H1 (cell line): ENCODE measurements around the gene TBX15. TPM values are rescaled to one million over a fixed set of nuclear protein-coding genes. Genes with fewer than 3 reads are reported as not detected.

Experiments
- CTCF ChIA-PET: fragments of 300-600 bp; sonication (Branson Sonifier 250); formaldehyde crosslinking; loops from one replicate; lab custom pipeline; 2021; ENCODE audit not compliant: partially characterized antibody; lab: Charles Lee
- POLR2A ChIA-PET: fragments of 300-600 bp; sonication (Branson Sonifier 250); formaldehyde crosslinking; loops from one replicate; lab custom pipeline; 2021; ENCODE audit warnings: inconsistent platforms; ENCODE audit not compliant: partially characterized antibody; lab: Charles Lee
- DNase-seq, 2 experiments: peaks; one replicate each; pipeline versions ENCODE4 v3.0.0 to v3.0.0-alpha.2; 2010 to 2022; ENCODE audit warnings: low spot score in 2 of 2, low read depth in 1 of 2, mixed read lengths in 1 of 2
- FAIRE-seq: peaks from 2 replicates; lab custom pipeline; 2011; peaks lifted over from hg19 to GRCh38; lab: Jason Lieb, UNC
- H2AFZ ChIP-seq: 2 replicates; pipeline ENCODE4 v1.8.1; 2012; ENCODE audit warnings: low read length, inconsistent platforms
- H2AK5ac ChIP-seq: 2 replicates; pipeline ENCODE4 v1.6.1; 2013; ENCODE audit warnings: low read depth, low read length
- H2BK120ac ChIP-seq: replicated peaks from 2 replicates; pipeline ENCODE3; 2013; ENCODE audit warnings: low read depth, low read length, inconsistent platforms
- H2BK12ac ChIP-seq: 2 replicates; pipeline ENCODE4 v1.6.1; 2013; ENCODE audit warnings: low read depth, low read length
- H2BK15ac ChIP-seq: 2 replicates; pipeline ENCODE4 v1.6.1; 2013; ENCODE audit warnings: low read length
- H2BK20ac ChIP-seq: 2 replicates; pipeline ENCODE4 v1.6.1; 2013; ENCODE audit warnings: low read length
- H2BK5ac ChIP-seq: 2 replicates; pipeline ENCODE4 v1.6.1; 2013; ENCODE audit warnings: low read depth, low read length
- H3K14ac ChIP-seq: 2 replicates; pipeline ENCODE4 v1.6.1; 2013; ENCODE audit warnings: inconsistent platforms; ENCODE audit not compliant: insufficient read length
- H3K18ac ChIP-seq: 2 replicates; pipeline ENCODE4 v1.6.1; 2013; ENCODE audit warnings: low read length; ENCODE audit errors: extremely low read depth
- H3K23ac ChIP-seq: 2 replicates; pipeline ENCODE4 v1.6.1; 2013; ENCODE audit warnings: inconsistent platforms; ENCODE audit not compliant: insufficient read length
- H3K23me2 ChIP-seq: 2 replicates; pipeline ENCODE4 v1.6.1; 2013; ENCODE audit warnings: low read depth, low read length
- H3K27ac ChIP-seq: 2 replicates; pipeline ENCODE4 v1.6.1; 2011; ENCODE audit warnings: low read depth, low read length, inconsistent platforms
- H3K27me3 ChIP-seq, 4 experiments: replicated peaks in 1 of 4; 1 replicate in 1 of 4; 2 replicates in 3 of 4; pipeline versions ENCODE4 v1.6.1 to v1.8.1; 2011 to 2013; ENCODE audit warnings: low read length in 3 of 4, mild to moderate bottlenecking in 3 of 4, inconsistent platforms in 2 of 4, mixed read lengths in 2 of 4, moderate library complexity in 1 of 4; ENCODE audit not compliant: control insufficient read depth in 3 of 4, insufficient read depth in 3 of 4; ENCODE audit errors: extremely low read depth in 1 of 4
- H3K36me3 ChIP-seq, 4 experiments: 2 replicates each; pipeline versions ENCODE4 v1.6.1 to v1.8.1; 2011 to 2013; ENCODE audit warnings: mild to moderate bottlenecking in 4 of 4, low read length in 3 of 4, moderate library complexity in 2 of 4, control low read depth in 1 of 4, inconsistent platforms in 1 of 4; ENCODE audit not compliant: insufficient read depth in 4 of 4, control insufficient read depth in 2 of 4
- H3K4ac ChIP-seq: replicated peaks from 2 replicates; pipeline ENCODE3; 2013; ENCODE audit warnings: low read length, low read depth, mixed read lengths, inconsistent platforms; ENCODE audit not compliant: insufficient read length
- H3K4me1 ChIP-seq, 4 experiments: replicated peaks in 1 of 4; 1 replicate in 1 of 4; 2 replicates in 3 of 4; pipeline versions ENCODE4 v1.6.1 to v1.8.1; 2011 to 2013; ENCODE audit warnings: low read length in 3 of 4, inconsistent platforms in 2 of 4, mixed read lengths in 1 of 4; ENCODE audit not compliant: insufficient read depth in 4 of 4, control insufficient read depth in 3 of 4
- H3K4me2 ChIP-seq, 2 experiments: 2 replicates each; pipeline versions ENCODE4 v1.6.1 to v1.8.1; 2011 to 2013; ENCODE audit warnings: low read depth in 2 of 2, low read length in 2 of 2, control low read depth in 1 of 2, inconsistent platforms in 1 of 2, mild to moderate bottlenecking in 1 of 2; ENCODE audit not compliant: insufficient read depth in 1 of 2
- H3K4me3 ChIP-seq, 4 experiments: fragments of 200-600, 300-600 bp in 1 of 4; sonication (generic), shearing (Covaris generic), sonication (Bioruptor Twin) in 1 of 4; 2 replicates each; pipeline versions ENCODE4 v1.5.1 to v1.8.1; 2011 to 2016; ENCODE audit warnings: low read length in 4 of 4, low read depth in 3 of 4, control low read depth in 2 of 4, inconsistent platforms in 2 of 4, mild to moderate bottlenecking in 2 of 4, mixed read lengths in 1 of 4, moderate library complexity in 1 of 4; ENCODE audit not compliant: insufficient read depth in 2 of 4; ENCODE audit errors: extremely low read depth in 1 of 4
- H3K56ac ChIP-seq: replicated peaks from 2 replicates; pipeline ENCODE3; 2013; ENCODE audit warnings: low read depth, mild to moderate bottlenecking, mixed read lengths, low read length, inconsistent platforms; ENCODE audit not compliant: insufficient read length
- H3K79me1 ChIP-seq: 2 replicates; pipeline ENCODE4 v1.6.1; 2013; ENCODE audit warnings: low read depth, low read length, control low read depth
- H3K79me2 ChIP-seq, 2 experiments: 2 replicates each; pipeline versions ENCODE4 v1.6.1 to v1.8.1; 2012 to 2013; ENCODE audit warnings: low read length in 2 of 2, mild to moderate bottlenecking in 2 of 2, inconsistent platforms in 1 of 2; ENCODE audit not compliant: insufficient read depth in 2 of 2, control insufficient read depth in 1 of 2
- H3K9ac ChIP-seq, 4 experiments: replicated peaks in 1 of 4; 1 replicate in 1 of 4; 2 replicates in 3 of 4; pipeline versions ENCODE4 v1.6.1 to v1.8.1; 2011 to 2013; ENCODE audit warnings: low read depth in 3 of 4, low read length in 3 of 4, control low read depth in 2 of 4, mild to moderate bottlenecking in 2 of 4, moderate library complexity in 2 of 4, inconsistent platforms in 1 of 4; ENCODE audit errors: extremely low read depth in 1 of 4
- H3K9me3 ChIP-seq, 2 experiments: 2 replicates each; pipeline versions ENCODE4 v1.6.1 to v1.8.1; 2012 to 2013; ENCODE audit warnings: mild to moderate bottlenecking in 2 of 2, moderate library complexity in 2 of 2, control low read depth in 1 of 2, inconsistent platforms in 1 of 2, low read depth in 1 of 2, low read length in 1 of 2, mixed read lengths in 1 of 2; ENCODE audit not compliant: insufficient read depth in 2 of 2
- H4K20me1 ChIP-seq, 2 experiments: replicated peaks in 1 of 2; 2 replicates each; pipeline versions ENCODE3 to v1.8.1; 2011 to 2013; ENCODE audit warnings: inconsistent platforms in 2 of 2, low read length in 2 of 2, mild to moderate bottlenecking in 1 of 2; ENCODE audit not compliant: insufficient read depth in 2 of 2, control insufficient read depth in 1 of 2
- H4K5ac ChIP-seq: 2 replicates; pipeline ENCODE4 v1.6.1; 2013; ENCODE audit warnings: low read length, low read depth, mixed read lengths, inconsistent platforms; ENCODE audit not compliant: insufficient read length
- H4K8ac ChIP-seq: 2 replicates; pipeline ENCODE4 v1.8.0; 2013; ENCODE audit warnings: mild to moderate bottlenecking, moderate library complexity, low read length, inconsistent platforms; ENCODE audit not compliant: insufficient read depth; ENCODE audit errors: extremely low read depth
- H4K91ac ChIP-seq: replicated peaks from 2 replicates; pipeline ENCODE3; 2013; ENCODE audit warnings: low read length, mixed read lengths, inconsistent platforms; ENCODE audit not compliant: insufficient read length
- CHD1 ChIP-seq: IDR thresholded peaks from 2 replicates; pipeline ENCODE4 v1.6.1; 2012; ENCODE audit warnings: low read depth, low read length, improper control_type of control experiment
- CREB1 ChIP-seq: IDR thresholded peaks from 2 replicates; pipeline ENCODE4 v1.6.1; 2012; ENCODE audit warnings: inconsistent platforms
- FOSL1 ChIP-seq: IDR thresholded peaks from 2 replicates; pipeline ENCODE4 v1.6.1; 2011; ENCODE audit warnings: mild to moderate bottlenecking, low read depth, low read length, moderate library complexity; ENCODE audit not compliant: insufficient read depth
- HDAC2 ChIP-seq, 2 experiments: fragments of 300-600 bp in 1 of 2; sonication (generic) in 1 of 2; IDR thresholded peaks; 2 replicates each; pipeline ENCODE4 v1.6.1; 2011 to 2012; ENCODE audit warnings: low read depth in 2 of 2, low read length in 2 of 2, mild to moderate bottlenecking in 2 of 2, moderate library complexity in 2 of 2, borderline replicate concordance in 1 of 2, inconsistent platforms in 1 of 2
- PHF8 ChIP-seq: fragments of 200-600 bp; sonication (generic); conservative IDR thresholded peaks from 2 replicates; pipeline ENCODE4 v1.7.1; 2012; ENCODE audit warnings: low read depth, mild to moderate bottlenecking, inconsistent platforms, low read length, moderate library complexity
- RFX5 ChIP-seq: IDR thresholded peaks from 2 replicates; pipeline ENCODE4 v1.6.1; 2011; ENCODE audit warnings: low read depth, low read length, improper control_type of control experiment, borderline replicate concordance
- RNF2 ChIP-seq: fragments of 200-900, 300-1000 bp; sonication (generic); IDR thresholded peaks from 2 replicates; pipeline ENCODE4 v1.7.1; 2016; ENCODE audit warnings: borderline replicate concordance, low read depth, mild to moderate bottlenecking, antibody characterized with exemption, low read length; ENCODE audit not compliant: poor library complexity, severe bottlenecking; ENCODE audit errors: missing control alignments
- WGBS, 2 experiments: shearing (Covaris generic) in 1 of 2; methylation state at CpG; one replicate each; pipeline versions ENCODE4 v1.1.6 to v1.1.7; 2013 to 2015; ENCODE audit warnings: low lambda C conversion rate in 2 of 2, mixed read lengths in 2 of 2, inconsistent platforms in 1 of 2, low coverage in 1 of 2, missing lambda C conversion rate in 1 of 2; ENCODE audit not compliant: insufficient replicate concordance in 2 of 2, insufficient coverage in 1 of 2, insufficient read length in 1 of 2; ENCODE audit errors: extremely low coverage in 1 of 2, missing lambda C conversion rate in 1 of 2; 5-methylcytosine and 5-hydroxymethylcytosine counted together
- polyA plus RNA-seq, 7 experiments: library from polyadenylated mRNA; depleted of rRNA in 3 of 7; stranded (reverse) in 5 of 7; unstranded in 2 of 7; fragments of >200 nt in 5 of 7; fragments of 200-250 nt in 2 of 7; gene quantifications; 1 replicate in 5 of 7; 2 replicates in 1 of 7; 4 replicates in 1 of 7; pipeline versions ENCODE4 v1.2.1 to v1.2.3, GENCODE V29; 2011 to 2013; ENCODE audit warnings: missing spikeins in 2 of 7, mixed read lengths in 2 of 7
- total RNA-seq: library from RNA; stranded (reverse); fragmentation: NEBNext Ultra II Directional; extraction: Animal tissue kit (Norgen Biotek cat#: 25700); gene quantifications from 2 replicates; pipeline ENCODE4 v1.2.1, GENCODE V29; 2021
- TF ChIP-seq, protein P1 (sequence below): IDR thresholded peaks from 2 replicates; pipeline ENCODE4 v1.6.1; 2011; ENCODE audit warnings: low read depth, mild to moderate bottlenecking, low read length; ENCODE audit not compliant: insufficient read depth
- TF ChIP-seq, protein P2 (sequence below), 3 experiments: IDR thresholded peaks; 1 replicate in 2 of 3; 2 replicates in 1 of 3; pipeline versions ENCODE4 v1.5.1 to v1.6.1; 2011; ENCODE audit warnings: low read length in 3 of 3, mild to moderate bottlenecking in 3 of 3, inconsistent platforms in 2 of 3, low read depth in 1 of 3, moderate library complexity in 1 of 3; ENCODE audit not compliant: insufficient read depth in 1 of 3; ENCODE audit errors: control extremely low read depth in 1 of 3

Gene TBX15
- total and polyA plus RNA-seq, 2 of the 8 experiments (the other 6 are each of a cell fraction or from before 2014, with no cell fraction given) = 0.14 to 0.24 TPM

DNA sequence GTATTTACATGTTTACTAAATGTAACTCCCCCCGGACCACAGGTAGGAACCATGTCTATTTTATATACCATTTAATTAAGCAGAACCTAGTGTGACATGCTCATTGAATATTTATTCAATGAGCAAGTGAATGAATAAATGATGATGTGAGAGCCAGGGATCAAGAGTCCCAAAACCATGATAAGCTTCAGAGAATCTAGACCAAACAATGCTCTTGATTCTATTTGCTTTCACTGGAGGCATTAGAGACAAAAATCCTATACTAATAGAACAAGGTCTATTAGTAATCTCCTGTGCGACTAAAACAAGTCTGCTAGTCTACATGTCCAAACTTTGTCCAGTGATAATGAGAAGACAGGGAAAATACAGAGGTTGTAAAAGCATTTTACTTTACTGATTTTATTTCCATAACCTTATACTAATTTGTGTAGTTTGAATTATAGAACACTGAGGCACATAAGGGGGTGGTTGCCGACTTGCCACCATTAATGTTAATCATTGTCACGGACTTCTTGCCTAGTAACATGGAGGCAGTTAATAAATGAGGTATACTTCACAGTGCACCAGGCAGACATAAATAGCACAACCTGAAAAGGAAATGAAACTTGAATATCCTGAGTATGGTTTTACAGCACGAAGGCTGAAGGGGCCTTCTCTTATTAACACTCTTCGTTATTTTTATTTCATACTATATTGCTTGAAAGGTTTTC is 69.8 kb downstream of the TBX15 start:
- Histone ChIP-seq H3K9ac (no peak overlapping the region), H2BK5ac (no peak overlapping the region), H3K36me3 (no peaks in the 10 kb centered on the region), H3K9me3 (no peaks in the 10 kb centered on the region), H2BK15ac (no peak overlapping the region), H2AFZ (no peak overlapping the region), H3K27me3 (no peaks in the 10 kb centered on the region), H4K20me1 (no peaks in the 10 kb centered on the region), H2BK12ac (no peak overlapping the region), H3K56ac (no peak overlapping the region), H3K27ac (no peak overlapping the region), H3K18ac (no peak overlapping the region), H4K8ac (no peak overlapping the region), H3K4me3 (no peak overlapping the region), H3K4me1 (peaks cover 2 to 7% (median 3%) of the 10 kb centered on the region in 4 experiments; a peak in 5 of 7 replicates), H3K4me2 (no peak overlapping the region), H2BK120ac (no peak overlapping the region), H2BK20ac (no peak overlapping the region), H3K23me2 (no peaks in the 10 kb centered on the region), H3K14ac (no peak overlapping the region), H3K79me1 (no peaks in the 10 kb centered on the region), H4K91ac (no peak overlapping the region), H3K79me2 (no peaks in the 10 kb centered on the region), H4K5ac (no peak overlapping the region), H2AK5ac (no peak overlapping the region), H3K23ac (no peak overlapping the region), H3K4ac (no peak overlapping the region)
- no peak for FAIRE-seq
- WGBS, 2 experiments = 93% methylated on average over 6 of the region's 6 CpGs; no CpG with 5 or more reads in 1 of the 2 experiments
- ChIA-PET POLR2A (no interaction called here), CTCF (no interaction called here)
- DNase-seq = no peak
- TF ChIP-seq RNF2 (no peak), HDAC2 (IDR thresholded peaks at IDR 0.05; ENCODE audit: borderline replicate concordance in 1 of 2, low read depth in 2 of 2, low read length in 2 of 2) (no peak), CHD1 (no peak), FOSL1 (no peak), RFX5 (no peak), CREB1 (no peak), PHF8 (no peak)
- TF ChIP-seq, protein P1, sequence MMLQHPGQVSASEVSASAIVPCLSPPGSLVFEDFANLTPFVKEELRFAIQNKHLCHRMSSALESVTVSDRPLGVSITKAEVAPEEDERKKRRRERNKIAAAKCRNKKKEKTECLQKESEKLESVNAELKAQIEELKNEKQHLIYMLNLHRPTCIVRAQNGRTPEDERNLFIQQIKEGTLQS = no peak
- TF ChIP-seq, protein P2, sequence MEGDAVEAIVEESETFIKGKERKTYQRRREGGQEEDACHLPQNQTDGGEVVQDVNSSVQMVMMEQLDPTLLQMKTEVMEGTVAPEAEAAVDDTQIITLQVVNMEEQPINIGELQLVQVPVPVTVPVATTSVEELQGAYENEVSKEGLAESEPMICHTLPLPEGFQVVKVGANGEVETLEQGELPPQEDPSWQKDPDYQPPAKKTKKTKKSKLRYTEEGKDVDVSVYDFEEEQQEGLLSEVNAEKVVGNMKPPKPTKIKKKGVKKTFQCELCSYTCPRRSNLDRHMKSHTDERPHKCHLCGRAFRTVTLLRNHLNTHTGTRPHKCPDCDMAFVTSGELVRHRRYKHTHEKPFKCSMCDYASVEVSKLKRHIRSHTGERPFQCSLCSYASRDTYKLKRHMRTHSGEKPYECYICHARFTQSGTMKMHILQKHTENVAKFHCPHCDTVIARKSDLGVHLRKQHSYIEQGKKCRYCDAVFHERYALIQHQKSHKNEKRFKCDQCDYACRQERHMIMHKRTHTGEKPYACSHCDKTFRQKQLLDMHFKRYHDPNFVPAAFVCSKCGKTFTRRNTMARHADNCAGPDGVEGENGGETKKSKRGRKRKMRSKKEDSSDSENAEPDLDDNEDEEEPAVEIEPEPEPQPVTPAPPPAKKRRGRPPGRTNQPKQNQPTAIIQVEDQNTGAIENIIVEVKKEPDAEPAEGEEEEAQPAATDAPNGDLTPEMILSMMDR (IDR thresholded peaks at IDR 0.05; ENCODE audit: control extremely low read depth in 1 of 3, insufficient read depth in 1 of 3, low read depth in 1 of 3, low read length in 3 of 3) = no peak
